WERI-Rb-1 (cell line): ENCODE measurements around the gene TNFSF12.

Experiments
- DNase-seq: peaks from one replicate; pipeline ENCODE4 v3.0.0-alpha.2; 2020
- H3K27ac ChIP-seq: fragments of 250-450 bp; sonication (Bioruptor Pico); 2 replicates; pipeline ENCODE4 v1.5.1; 2020; ENCODE audit warnings: mild to moderate bottlenecking, moderate library complexity
- H3K27me3 ChIP-seq: fragments of 250-450 bp; sonication (Bioruptor Pico); 2 replicates; pipeline ENCODE4 v1.5.1; 2021; ENCODE audit warnings: mild to moderate bottlenecking, low read depth, moderate library complexity; ENCODE audit not compliant: insufficient read depth, severe bottlenecking
- H3K36me3 ChIP-seq: fragments of 250-450 bp; sonication (Bioruptor Pico); 2 replicates; pipeline ENCODE4 v1.5.1; 2020; ENCODE audit warnings: mild to moderate bottlenecking, moderate library complexity
- H3K4me3 ChIP-seq: 2 replicates; pipeline ENCODE4 v1.5.1; 2011; ENCODE audit warnings: low read depth, mild to moderate bottlenecking, control low read depth, low read length
- H3K9me3 ChIP-seq: fragments of 250-450 bp; sonication (Bioruptor Pico); 2 replicates; pipeline ENCODE4 v1.5.1; 2021; ENCODE audit warnings: mild to moderate bottlenecking, moderate library complexity; ENCODE audit not compliant: severe bottlenecking
- TF ChIP-seq, protein P1 (sequence below): IDR thresholded peaks from 2 replicates; pipeline ENCODE4 v1.5.1; 2011; ENCODE audit warnings: low read depth, mild to moderate bottlenecking, control low read depth, inconsistent platforms, low read length

The TNFSF12 gene

DNA sequence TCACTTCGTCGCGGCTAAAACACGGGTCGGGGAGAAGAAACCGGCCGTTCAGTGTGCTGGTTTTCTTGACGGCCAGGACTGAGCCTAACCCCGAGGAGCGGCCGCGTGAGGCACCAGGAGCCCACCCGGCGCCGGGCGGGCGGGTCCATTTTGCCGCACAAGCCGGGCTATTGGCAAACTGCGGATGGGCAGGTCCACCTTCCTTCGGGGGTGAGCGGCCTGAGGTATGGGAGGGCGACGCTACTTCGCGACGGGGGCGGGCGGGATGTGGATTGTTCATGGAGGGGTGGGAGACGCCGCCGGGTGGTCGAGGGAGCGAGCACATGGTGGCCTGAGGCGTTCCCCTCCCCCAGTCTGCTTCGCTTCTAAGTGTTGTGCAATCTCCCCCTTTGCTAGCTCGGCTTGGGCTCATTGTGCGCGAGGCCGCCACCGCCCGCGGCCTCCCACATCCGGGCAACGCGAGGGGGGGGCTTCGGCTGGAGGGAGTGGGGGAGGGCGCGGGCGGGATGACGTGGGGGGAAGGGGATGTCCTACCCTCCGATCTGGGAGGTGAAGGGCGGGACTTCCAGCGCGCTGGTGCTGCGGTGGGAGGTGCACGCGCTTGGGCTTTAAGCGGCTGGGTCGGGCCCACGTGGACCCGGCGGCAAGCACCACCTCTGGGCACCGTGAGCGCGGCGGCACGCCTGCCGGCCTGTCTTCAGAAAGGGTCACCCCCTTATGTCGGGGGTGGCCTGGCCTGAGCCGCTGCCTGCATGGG is 24.6 kb downstream of the TNFSF12 start:
- H3K27ac ChIP-seq, result peak overlapping the region; percentile 98
- TF ChIP-seq, protein P1, sequence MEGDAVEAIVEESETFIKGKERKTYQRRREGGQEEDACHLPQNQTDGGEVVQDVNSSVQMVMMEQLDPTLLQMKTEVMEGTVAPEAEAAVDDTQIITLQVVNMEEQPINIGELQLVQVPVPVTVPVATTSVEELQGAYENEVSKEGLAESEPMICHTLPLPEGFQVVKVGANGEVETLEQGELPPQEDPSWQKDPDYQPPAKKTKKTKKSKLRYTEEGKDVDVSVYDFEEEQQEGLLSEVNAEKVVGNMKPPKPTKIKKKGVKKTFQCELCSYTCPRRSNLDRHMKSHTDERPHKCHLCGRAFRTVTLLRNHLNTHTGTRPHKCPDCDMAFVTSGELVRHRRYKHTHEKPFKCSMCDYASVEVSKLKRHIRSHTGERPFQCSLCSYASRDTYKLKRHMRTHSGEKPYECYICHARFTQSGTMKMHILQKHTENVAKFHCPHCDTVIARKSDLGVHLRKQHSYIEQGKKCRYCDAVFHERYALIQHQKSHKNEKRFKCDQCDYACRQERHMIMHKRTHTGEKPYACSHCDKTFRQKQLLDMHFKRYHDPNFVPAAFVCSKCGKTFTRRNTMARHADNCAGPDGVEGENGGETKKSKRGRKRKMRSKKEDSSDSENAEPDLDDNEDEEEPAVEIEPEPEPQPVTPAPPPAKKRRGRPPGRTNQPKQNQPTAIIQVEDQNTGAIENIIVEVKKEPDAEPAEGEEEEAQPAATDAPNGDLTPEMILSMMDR, result no peak
- H3K4me3 ChIP-seq, result peak overlapping the region; percentile 94
- H3K36me3 ChIP-seq, result peaks cover 84% of the 10 kb centered on the region
- no peaks in the 10 kb centered on the region for H3K27me3 ChIP-seq
- H3K9me3 ChIP-seq, result no peaks in the 10 kb centered on the region
- DNase-seq, result peak; percentile 89

DNA sequence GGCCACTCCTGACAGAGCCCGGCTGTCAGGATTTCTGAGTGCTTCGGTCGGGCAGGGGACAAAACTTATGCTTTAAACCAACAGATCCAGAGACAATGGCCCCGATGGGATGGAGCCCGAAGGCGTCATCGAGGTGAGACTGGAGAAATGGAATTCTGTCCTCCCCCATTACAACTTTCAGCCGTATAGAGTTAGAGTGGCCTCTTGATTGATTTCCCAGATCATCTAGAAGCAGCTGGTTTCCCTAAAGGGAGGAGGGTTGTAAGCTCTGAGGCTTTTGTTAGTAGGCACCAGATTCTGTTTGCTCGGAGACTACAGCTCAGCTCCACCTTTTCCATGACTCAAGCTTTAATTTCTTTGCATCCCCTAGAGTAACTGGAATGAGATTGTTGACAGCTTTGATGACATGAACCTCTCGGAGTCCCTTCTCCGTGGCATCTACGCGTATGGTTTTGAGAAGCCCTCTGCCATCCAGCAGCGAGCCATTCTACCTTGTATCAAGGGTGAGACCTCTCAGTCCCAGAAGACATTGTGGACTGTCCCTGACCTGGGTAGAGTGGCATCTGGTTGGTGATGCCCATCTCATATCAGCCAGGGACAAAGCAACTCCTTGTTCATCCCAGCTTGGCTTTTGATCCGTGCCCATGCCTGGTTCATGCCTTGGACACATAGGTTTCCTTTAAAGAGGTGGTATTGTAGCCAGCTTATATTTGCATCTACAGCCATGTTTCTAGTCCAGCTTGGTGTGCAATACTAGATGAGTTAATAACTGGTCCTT is 25.5 kb downstream of the TNFSF12 start:
- H3K27me3 ChIP-seq, result no peaks in the 10 kb centered on the region
- H3K27ac ChIP-seq, result peak overlapping the region; percentile 98
- TF ChIP-seq, protein P1, result no peak
- no peak for DNase-seq
- no peaks in the 10 kb centered on the region for H3K9me3 ChIP-seq
- H3K4me3 ChIP-seq, result peak overlapping the region; percentile 94
- peaks cover 86% of the 10 kb centered on the region for H3K36me3 ChIP-seq

DNA sequence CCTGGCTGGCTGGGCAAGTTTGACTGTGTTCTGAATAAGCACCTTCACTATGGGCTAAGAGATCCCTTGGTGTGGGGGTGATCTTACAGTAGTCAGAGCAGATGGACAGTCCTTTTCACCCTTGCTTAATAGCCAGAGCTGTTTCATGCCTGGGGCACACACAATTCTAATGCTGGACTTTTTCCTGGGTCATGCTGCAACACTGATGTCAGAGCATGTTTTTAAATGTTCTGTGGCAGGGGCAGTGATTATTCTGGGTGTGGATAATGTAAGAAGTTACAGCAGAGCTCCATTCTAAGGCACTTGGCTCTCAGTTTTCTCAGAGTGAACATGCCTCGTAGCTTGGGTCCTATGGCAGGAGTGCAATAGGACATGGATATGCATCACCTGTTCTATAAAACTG is 26.6 kb downstream of the TNFSF12 start:
- no peaks in the 10 kb centered on the region for H3K27me3 ChIP-seq
- no peaks in the 10 kb centered on the region for H3K9me3 ChIP-seq
- no peak overlapping the region for H3K4me3 ChIP-seq
- no peak overlapping the region; the same call in 1 of the 2 replicates for H3K27ac ChIP-seq
- H3K36me3 ChIP-seq, result peaks cover 83% of the 10 kb centered on the region
- no peak for DNase-seq
- TF ChIP-seq, protein P1, result no peak

DNA sequence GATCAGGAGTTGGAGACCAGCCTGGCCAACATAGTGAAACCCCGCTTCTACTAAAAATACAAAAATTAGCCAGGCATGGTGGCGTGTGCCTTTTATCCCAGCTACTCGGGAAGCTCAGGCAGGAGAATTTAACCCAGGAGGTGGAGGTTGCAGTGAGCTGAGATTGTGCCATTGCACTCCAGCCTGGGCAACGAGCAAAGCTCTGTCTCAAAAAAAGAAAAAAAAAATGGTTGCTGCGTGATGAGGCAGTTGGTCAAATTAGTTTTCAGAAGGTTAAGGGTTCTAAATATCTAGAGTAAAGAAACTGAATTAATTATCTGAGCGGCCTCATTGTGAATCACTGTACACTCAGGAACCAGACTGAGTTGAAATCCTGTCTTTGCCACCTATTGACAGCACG is 27.1 kb downstream of the TNFSF12 start:
- H3K27me3 ChIP-seq, result no peaks in the 10 kb centered on the region
- TF ChIP-seq, protein P1, result no peak
- no peak overlapping the region for H3K4me3 ChIP-seq
- H3K9me3 ChIP-seq, result no peaks in the 10 kb centered on the region
- H3K36me3 ChIP-seq, result peaks cover 78% of the 10 kb centered on the region
- no peak overlapping the region; the same call in 1 of the 2 replicates for H3K27ac ChIP-seq
- no peak for DNase-seq

DNA sequence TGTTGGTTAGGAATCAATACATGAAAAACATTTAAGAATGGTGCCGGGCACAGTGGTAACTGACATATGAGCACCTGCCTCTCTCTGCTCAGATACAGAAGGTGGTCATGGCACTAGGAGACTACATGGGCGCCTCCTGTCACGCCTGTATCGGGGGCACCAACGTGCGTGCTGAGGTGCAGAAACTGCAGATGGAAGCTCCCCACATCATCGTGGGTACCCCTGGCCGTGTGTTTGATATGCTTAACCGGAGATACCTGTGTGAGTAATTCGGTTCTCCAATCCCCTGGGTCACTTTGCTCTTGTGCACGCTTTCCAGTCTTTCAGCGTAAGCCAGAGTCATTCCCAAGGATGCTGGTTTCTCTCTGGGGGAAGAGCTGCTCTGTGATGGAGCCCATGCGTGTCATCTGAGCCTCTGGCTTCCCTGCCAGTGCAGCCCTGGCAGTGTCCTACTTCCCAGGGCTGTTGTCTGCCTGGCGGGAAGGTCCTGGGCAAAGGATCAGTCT is 27.6 kb downstream of the TNFSF12 start:
- Histone ChIP-seq H3K36me3 (peaks cover 73% of the 10 kb centered on the region), H3K27me3 (no peaks in the 10 kb centered on the region), H3K27ac (no peak overlapping the region), H3K9me3 (no peaks in the 10 kb centered on the region), H3K4me3 (no peak overlapping the region)
- no peak for DNase-seq
- TF ChIP-seq, protein P1, result no peak
